Activated CD8-positive, alpha-beta memory T cell treated with anti-CD3 and anti-CD28 coated beads, Interleukin-2, amount 50 U/mL, for 4 hours (primary cell): ENCODE measurements around the gene DYRK2.

Source experiments
- DNase-seq: peaks from one replicate; pipeline ENCODE4 v3.0.0-alpha.2; 2020

DYRK2 gene

GRCh38 chr12:67709367-67709954 lies 60.9 kb downstream of the DYRK2 start:
- DNase-seq: no peak

- no peak for DNase-seq
Measured at GRCh38 chr12:67710582-67710981, 62.0 kb downstream of the DYRK2 start.

GRCh38 chr12:67712011-67712410 lies 63.5 kb downstream of the DYRK2 start:
- DNase-seq: no peak

- no peak for DNase-seq
Measured at GRCh38 chr12:67714648-67715047, 66.1 kb downstream of the DYRK2 start.
